SK-N-SH (cell line): Measurements from ENCODE around the gene PIEZO2. TPM values are rescaled to one million over a fixed set of nuclear protein-coding genes. Genes with fewer than 3 reads are reported as not detected.

Source experiments
- CTCF ChIA-PET: fragments of 300-600, 350-600 bp; formaldehyde crosslinking; extraction: SDS; loops from one replicate; lab custom pipeline; 2021; lab: Yijun Ruan, JAX
- POLR2A ChIA-PET: fragments of 350-600 bp; sonication (Branson Sonifier 250); formaldehyde crosslinking; extraction: SDS; loops from one replicate; lab custom pipeline; 2020; ENCODE audit warnings: antibody characterized with exemption, inconsistent platforms; lab: Yijun Ruan, JAX
- DNase-seq: peaks from one replicate; pipeline ENCODE4 v3.0.0; 2012
- H2AFZ ChIP-seq: fragments of 200-600 bp; sonication (generic); 2 replicates; pipeline ENCODE4 v1.8.1; 2016; ENCODE audit warnings: antibody characterized with exemption, mild to moderate bottlenecking, low read depth
- H3F3A ChIP-seq: fragments of 200-600 bp; sonication (generic); replicated peaks from 2 replicates; pipeline ENCODE3; 2016; ENCODE audit warnings: antibody characterized with exemption, mild to moderate bottlenecking; ENCODE audit not compliant: insufficient read depth
- H3K27ac ChIP-seq, 2 experiments: fragments of 200-500 bp in 1 of 2; fragments of 200-600 bp in 1 of 2; sonication (Bioruptor generic) in 1 of 2; sonication (generic), shearing (Covaris generic) in 1 of 2; 2 replicates each; pipeline versions ENCODE4 v1.5.1 to v1.6.1; 2014 to 2016; ENCODE audit warnings: low read depth in 2 of 2, inconsistent platforms in 1 of 2, low read length in 1 of 2, mild to moderate bottlenecking in 1 of 2, mixed read lengths in 1 of 2
- H3K27me3 ChIP-seq: fragments of 200-600 bp; sonication (generic), shearing (Covaris generic); 2 replicates; pipeline ENCODE4 v1.6.1; 2016; ENCODE audit warnings: mixed run types; ENCODE audit not compliant: insufficient read depth
- H3K36me3 ChIP-seq, 2 experiments: fragments of 200-500 bp in 1 of 2; fragments of 200-600 bp in 1 of 2; sonication (Bioruptor generic) in 1 of 2; sonication (generic) in 1 of 2; replicated peaks in 1 of 2; 2 replicates each; pipeline versions ENCODE3 to v1.5.1; 2014 to 2016; ENCODE audit warnings: low read length in 1 of 2, mild to moderate bottlenecking in 1 of 2; ENCODE audit not compliant: insufficient read depth in 2 of 2, control insufficient read depth in 1 of 2
- H3K4me1 ChIP-seq, 2 experiments: fragments of 200-500 bp in 1 of 2; fragments of 200-600 bp in 1 of 2; sonication (Bioruptor generic) in 1 of 2; sonication (generic), shearing (Covaris generic) in 1 of 2; 2 replicates each; pipeline versions ENCODE4 v1.5.1 to v1.6.1; 2014 to 2016; ENCODE audit warnings: low read depth in 1 of 2, low read length in 1 of 2, mixed run types in 1 of 2; ENCODE audit not compliant: insufficient read depth in 2 of 2, control insufficient read depth in 1 of 2
- H3K4me2 ChIP-seq: fragments of 200-600 bp; sonication (generic), shearing (Covaris generic); 2 replicates; pipeline ENCODE4 v1.6.1; 2017; ENCODE audit warnings: mixed run types
- H3K4me3 ChIP-seq, 2 experiments: fragments of 200-500 bp in 1 of 2; fragments of 200-600 bp in 1 of 2; sonication (Bioruptor generic) in 1 of 2; sonication (generic), shearing (Covaris generic) in 1 of 2; 2 replicates each; pipeline versions ENCODE4 v1.5.1 to v1.8.1; 2014 to 2016; ENCODE audit warnings: low read depth in 2 of 2, inconsistent platforms in 1 of 2, low read length in 1 of 2, mild to moderate bottlenecking in 1 of 2, mixed read lengths in 1 of 2, moderate library complexity in 1 of 2
- H3K79me2 ChIP-seq: fragments of 200-600 bp; sonication (generic); 2 replicates; pipeline ENCODE4 v1.8.1; 2017; ENCODE audit warnings: mild to moderate bottlenecking; ENCODE audit not compliant: insufficient read depth
- H3K9ac ChIP-seq: fragments of 200-600 bp; sonication (generic); 2 replicates; pipeline ENCODE4 v1.6.1; 2017; ENCODE audit warnings: mixed run types
- H3K9me2 ChIP-seq: fragments of 200-600 bp; sonication (generic); 2 replicates; pipeline ENCODE4 v1.6.1; 2017; ENCODE audit warnings: mixed run types
- H3K9me3 ChIP-seq: fragments of 200-600 bp; sonication (generic); 2 replicates; pipeline ENCODE4 v1.6.1; 2017; ENCODE audit warnings: mixed run types, mild to moderate bottlenecking, moderate library complexity
- H4K20me1 ChIP-seq: fragments of 200-600 bp; sonication (generic); 2 replicates; pipeline ENCODE4 v1.6.1; 2017; ENCODE audit warnings: mild to moderate bottlenecking, mixed run types; ENCODE audit not compliant: insufficient read depth
- CTCF ChIP-seq: fragments of 200-600 bp; sonication (generic); IDR thresholded peaks from 2 replicates; pipeline ENCODE4 v1.6.1; 2017; ENCODE audit warnings: antibody characterized with exemption, mild to moderate bottlenecking, moderate library complexity
- EZH2phosphoT487 ChIP-seq: fragments of 200-600 bp; sonication (generic); IDR thresholded peaks from 2 replicates; pipeline ENCODE4 v1.6.1; 2017; ENCODE audit warnings: low read depth, mixed run types, mild to moderate bottlenecking, antibody characterized with exemption, moderate library complexity, borderline replicate concordance
- FOXJ3 ChIP-seq: sonication (generic); formaldehyde crosslinking; IDR thresholded peaks from 2 replicates; pipeline ENCODE4 v1.5.1; 2020; ENCODE audit warnings: mild to moderate bottlenecking, missing genetic modification reagents
- FOXM1 ChIP-seq: IDR thresholded peaks from 2 replicates; pipeline ENCODE4 v1.4.0; 2012; ENCODE audit warnings: low read depth, mild to moderate bottlenecking
- GABPA ChIP-seq: IDR thresholded peaks from 2 replicates; pipeline ENCODE4 v1.4.0; 2012; ENCODE audit warnings: low read depth, mild to moderate bottlenecking
- JUND ChIP-seq: IDR thresholded peaks from 2 replicates; pipeline ENCODE4 v1.4.0; 2012
- MAX ChIP-seq: IDR thresholded peaks from 2 replicates; pipeline ENCODE4 v1.4.0; 2012; ENCODE audit warnings: low read depth
- RFX5 ChIP-seq: IDR thresholded peaks from 2 replicates; pipeline ENCODE4 v1.6.1; 2012; ENCODE audit warnings: mild to moderate bottlenecking, improper control_type of control experiment, low read length
- SIN3A ChIP-seq: IDR thresholded peaks from 2 replicates; pipeline ENCODE4 v1.6.1; 2012; ENCODE audit warnings: low read depth, mild to moderate bottlenecking, low read length, moderate library complexity, borderline replicate concordance
- TEAD4 ChIP-seq: IDR thresholded peaks from 2 replicates; pipeline ENCODE4 v1.4.0; 2012; ENCODE audit warnings: mild to moderate bottlenecking, borderline replicate concordance; ENCODE audit not compliant: insufficient read depth
- USF1 ChIP-seq: IDR thresholded peaks from 2 replicates; pipeline ENCODE4 v1.4.0; 2012; ENCODE audit warnings: low read depth, borderline replicate concordance
- WGBS: methylation state at CpG from one replicate; pipeline ENCODE4 v1.1.6; 2017; ENCODE audit warnings: low lambda C conversion rate; 5-methylcytosine and 5-hydroxymethylcytosine counted together
- polyA plus RNA-seq, 3 experiments: library from polyadenylated mRNA; depleted of rRNA; stranded (reverse); fragments of >200 nt; gene quantifications; 2 replicates each; pipeline ENCODE4 v1.2.3, GENCODE V29; 2012
- TF ChIP-seq, protein P1 (sequence below): fragments of 150-350 bp; IDR thresholded peaks from 2 replicates; pipeline ENCODE4 v1.6.1; 2016; ENCODE audit warnings: mild to moderate bottlenecking, low read depth, low read length
- TF ChIP-seq, protein P2 (sequence below): IDR thresholded peaks from 2 replicates; pipeline ENCODE4 v1.6.1; 2012; ENCODE audit warnings: mild to moderate bottlenecking, low read depth, low read length, moderate library complexity
- TF ChIP-seq, protein P3 (sequence below): IDR thresholded peaks from 2 replicates; pipeline ENCODE4; 2012

The PIEZO2 gene
- polyA plus RNA-seq, 1 of the 3 experiments (the other 2 are of a cell fraction), result not detected

DNA sequence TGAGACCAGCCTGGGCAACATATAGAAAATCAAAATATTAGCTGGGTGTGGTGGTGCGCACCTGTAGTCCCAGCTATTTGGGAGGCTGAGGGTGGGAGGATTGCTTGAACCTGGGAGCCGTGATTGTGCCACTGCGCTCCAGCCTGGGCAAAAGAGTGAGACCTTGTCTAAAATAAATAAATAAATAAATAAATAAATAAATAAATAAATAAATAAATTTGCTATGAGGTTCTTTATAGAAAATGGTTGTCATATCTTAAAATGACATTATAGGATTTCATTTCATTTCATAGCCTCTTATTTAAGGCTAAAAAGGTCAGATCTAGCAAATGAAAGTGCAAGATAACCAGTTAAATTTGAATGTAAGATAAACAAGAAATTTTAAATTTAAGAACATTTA is 430.6 kb downstream of the PIEZO2 start (continued):
- TF ChIP-seq, protein P1, sequence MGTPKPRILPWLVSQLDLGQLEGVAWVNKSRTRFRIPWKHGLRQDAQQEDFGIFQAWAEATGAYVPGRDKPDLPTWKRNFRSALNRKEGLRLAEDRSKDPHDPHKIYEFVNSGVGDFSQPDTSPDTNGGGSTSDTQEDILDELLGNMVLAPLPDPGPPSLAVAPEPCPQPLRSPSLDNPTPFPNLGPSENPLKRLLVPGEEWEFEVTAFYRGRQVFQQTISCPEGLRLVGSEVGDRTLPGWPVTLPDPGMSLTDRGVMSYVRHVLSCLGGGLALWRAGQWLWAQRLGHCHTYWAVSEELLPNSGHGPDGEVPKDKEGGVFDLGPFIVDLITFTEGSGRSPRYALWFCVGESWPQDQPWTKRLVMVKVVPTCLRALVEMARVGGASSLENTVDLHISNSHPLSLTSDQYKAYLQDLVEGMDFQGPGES, result no peak
- no peak for TF ChIP-seq MAX
- TF ChIP-seq SIN3A, result no peak
- TF ChIP-seq, all 33 proteins: peak for 0

GRCh38 chr18:10715791-10716190 is 433.6 kb downstream of the PIEZO2 start:
- Histone ChIP-seq H3K27me3 (peaks cover 9% of the 10 kb centered on the region; the same call in 1 of the 2 replicates), H3K36me3 (no peaks in the 10 kb centered on the region)
- DNase-seq, result no peak
- TF ChIP-seq USF1 (no peak), EZH2phosphoT487 (no peak), CTCF (no peak)
- TF ChIP-seq, all 33 proteins: peak for 0
- Histone ChIP-seq H3K79me2 (no peaks in the 10 kb centered on the region), H3K9me3 (no peaks in the 10 kb centered on the region), H3F3A (no peaks in the 10 kb centered on the region), H3K4me2 (no peak overlapping the region), H4K20me1 (no peaks in the 10 kb centered on the region), H3K4me3 (no peak overlapping the region), H3K9me2 (no peaks in the 10 kb centered on the region), H2AFZ (no peak overlapping the region), H3K9ac (no peak overlapping the region), H3K27ac (no peak overlapping the region), H3K4me1 (no peaks in the 10 kb centered on the region)
- WGBS, result 5% methylated on average over 9 of the region's 9 CpGs
- ChIA-PET POLR2A (no interaction called here), CTCF (no interaction called here)

DNA sequence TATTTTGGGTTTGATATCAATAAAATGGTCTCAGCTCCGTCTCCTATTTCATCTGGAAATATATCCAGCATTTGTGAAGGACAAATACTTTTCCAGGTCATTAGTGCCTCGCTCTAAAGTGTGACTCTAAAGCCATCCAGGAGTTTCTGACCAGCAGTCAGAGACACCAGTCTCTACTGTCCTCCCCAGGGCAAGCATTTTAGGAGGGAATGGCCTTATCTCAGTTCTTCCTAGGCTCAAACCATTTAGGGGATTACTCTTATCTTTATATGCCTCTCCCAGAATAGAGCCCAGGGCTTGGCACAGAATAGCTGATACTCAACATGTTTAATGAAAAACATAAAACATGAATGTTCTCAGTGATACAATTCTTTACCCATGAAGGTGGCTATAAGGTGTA is 436.0 kb downstream of the PIEZO2 start:
- WGBS, result 6% methylated on average over 2 of the region's 2 CpGs
- ChIA-PET CTCF (interaction anchor here (0.7 kb wide), 1 partner anchor 21 kb away, joined by 4 read pairs; no protein-coding TSS in a partner anchor), POLR2A (no interaction called here)
- Histone ChIP-seq H3K9me2 (no peaks in the 10 kb centered on the region), H3K4me2 (no peak overlapping the region), H4K20me1 (no peaks in the 10 kb centered on the region), H3K79me2 (no peaks in the 10 kb centered on the region), H3K27ac (no peak overlapping the region), H3K36me3 (no peaks in the 10 kb centered on the region), H3K9ac (no peak overlapping the region), H2AFZ (no peak overlapping the region), H3K4me1 (no peaks in the 10 kb centered on the region), H3K27me3 (peaks cover 19% of the 10 kb centered on the region; the same call in 1 of the 2 replicates), H3F3A (no peaks in the 10 kb centered on the region), H3K9me3 (no peaks in the 10 kb centered on the region), H3K4me3 (no peak overlapping the region)
- DNase-seq, result no peak
- TF ChIP-seq, protein P2, sequence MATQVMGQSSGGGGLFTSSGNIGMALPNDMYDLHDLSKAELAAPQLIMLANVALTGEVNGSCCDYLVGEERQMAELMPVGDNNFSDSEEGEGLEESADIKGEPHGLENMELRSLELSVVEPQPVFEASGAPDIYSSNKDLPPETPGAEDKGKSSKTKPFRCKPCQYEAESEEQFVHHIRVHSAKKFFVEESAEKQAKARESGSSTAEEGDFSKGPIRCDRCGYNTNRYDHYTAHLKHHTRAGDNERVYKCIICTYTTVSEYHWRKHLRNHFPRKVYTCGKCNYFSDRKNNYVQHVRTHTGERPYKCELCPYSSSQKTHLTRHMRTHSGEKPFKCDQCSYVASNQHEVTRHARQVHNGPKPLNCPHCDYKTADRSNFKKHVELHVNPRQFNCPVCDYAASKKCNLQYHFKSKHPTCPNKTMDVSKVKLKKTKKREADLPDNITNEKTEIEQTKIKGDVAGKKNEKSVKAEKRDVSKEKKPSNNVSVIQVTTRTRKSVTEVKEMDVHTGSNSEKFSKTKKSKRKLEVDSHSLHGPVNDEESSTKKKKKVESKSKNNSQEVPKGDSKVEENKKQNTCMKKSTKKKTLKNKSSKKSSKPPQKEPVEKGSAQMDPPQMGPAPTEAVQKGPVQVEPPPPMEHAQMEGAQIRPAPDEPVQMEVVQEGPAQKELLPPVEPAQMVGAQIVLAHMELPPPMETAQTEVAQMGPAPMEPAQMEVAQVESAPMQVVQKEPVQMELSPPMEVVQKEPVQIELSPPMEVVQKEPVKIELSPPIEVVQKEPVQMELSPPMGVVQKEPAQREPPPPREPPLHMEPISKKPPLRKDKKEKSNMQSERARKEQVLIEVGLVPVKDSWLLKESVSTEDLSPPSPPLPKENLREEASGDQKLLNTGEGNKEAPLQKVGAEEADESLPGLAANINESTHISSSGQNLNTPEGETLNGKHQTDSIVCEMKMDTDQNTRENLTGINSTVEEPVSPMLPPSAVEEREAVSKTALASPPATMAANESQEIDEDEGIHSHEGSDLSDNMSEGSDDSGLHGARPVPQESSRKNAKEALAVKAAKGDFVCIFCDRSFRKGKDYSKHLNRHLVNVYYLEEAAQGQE, result no peak
- TF ChIP-seq CTCF (no peak), GABPA (no peak), TEAD4 (no peak), FOXJ3 (CRISPR knock-in tag) (no peak), FOXM1 (no peak), RFX5 (no peak), JUND (no peak)
- TF ChIP-seq, protein P3, sequence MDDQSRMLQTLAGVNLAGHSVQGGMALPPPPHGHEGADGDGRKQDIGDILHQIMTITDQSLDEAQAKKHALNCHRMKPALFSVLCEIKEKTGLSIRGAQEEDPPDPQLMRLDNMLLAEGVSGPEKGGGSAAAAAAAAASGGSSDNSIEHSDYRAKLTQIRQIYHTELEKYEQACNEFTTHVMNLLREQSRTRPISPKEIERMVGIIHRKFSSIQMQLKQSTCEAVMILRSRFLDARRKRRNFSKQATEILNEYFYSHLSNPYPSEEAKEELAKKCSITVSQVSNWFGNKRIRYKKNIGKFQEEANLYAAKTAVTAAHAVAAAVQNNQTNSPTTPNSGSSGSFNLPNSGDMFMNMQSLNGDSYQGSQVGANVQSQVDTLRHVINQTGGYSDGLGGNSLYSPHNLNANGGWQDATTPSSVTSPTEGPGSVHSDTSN, result no peak
